Endometrial microvascular endothelial cells (primary cell): ENCODE results near the gene RASGRF2. TPM values are rescaled to one million over a fixed set of nuclear protein-coding genes. Genes with fewer than 3 reads are reported as not detected.

Experiments used
- in situ Hi-C: cut with HindIII; loops from 2 replicates; pipeline ENCODE4 v1.10.0; 2017; ENCODE audit warnings: low sequenced_read_pairs, low pct_unique_long_range_greater_than_20kb; ENCODE audit errors: inconsistent ontology term
- total RNA-seq: library from RNA; depleted of rRNA; stranded (reverse); fragments of >200 nt; gene quantifications from one replicate; pipeline ENCODE4 v1.2.3, GENCODE V29; 2015; ENCODE audit errors: inconsistent ontology term

RASGRF2 gene, protein sequence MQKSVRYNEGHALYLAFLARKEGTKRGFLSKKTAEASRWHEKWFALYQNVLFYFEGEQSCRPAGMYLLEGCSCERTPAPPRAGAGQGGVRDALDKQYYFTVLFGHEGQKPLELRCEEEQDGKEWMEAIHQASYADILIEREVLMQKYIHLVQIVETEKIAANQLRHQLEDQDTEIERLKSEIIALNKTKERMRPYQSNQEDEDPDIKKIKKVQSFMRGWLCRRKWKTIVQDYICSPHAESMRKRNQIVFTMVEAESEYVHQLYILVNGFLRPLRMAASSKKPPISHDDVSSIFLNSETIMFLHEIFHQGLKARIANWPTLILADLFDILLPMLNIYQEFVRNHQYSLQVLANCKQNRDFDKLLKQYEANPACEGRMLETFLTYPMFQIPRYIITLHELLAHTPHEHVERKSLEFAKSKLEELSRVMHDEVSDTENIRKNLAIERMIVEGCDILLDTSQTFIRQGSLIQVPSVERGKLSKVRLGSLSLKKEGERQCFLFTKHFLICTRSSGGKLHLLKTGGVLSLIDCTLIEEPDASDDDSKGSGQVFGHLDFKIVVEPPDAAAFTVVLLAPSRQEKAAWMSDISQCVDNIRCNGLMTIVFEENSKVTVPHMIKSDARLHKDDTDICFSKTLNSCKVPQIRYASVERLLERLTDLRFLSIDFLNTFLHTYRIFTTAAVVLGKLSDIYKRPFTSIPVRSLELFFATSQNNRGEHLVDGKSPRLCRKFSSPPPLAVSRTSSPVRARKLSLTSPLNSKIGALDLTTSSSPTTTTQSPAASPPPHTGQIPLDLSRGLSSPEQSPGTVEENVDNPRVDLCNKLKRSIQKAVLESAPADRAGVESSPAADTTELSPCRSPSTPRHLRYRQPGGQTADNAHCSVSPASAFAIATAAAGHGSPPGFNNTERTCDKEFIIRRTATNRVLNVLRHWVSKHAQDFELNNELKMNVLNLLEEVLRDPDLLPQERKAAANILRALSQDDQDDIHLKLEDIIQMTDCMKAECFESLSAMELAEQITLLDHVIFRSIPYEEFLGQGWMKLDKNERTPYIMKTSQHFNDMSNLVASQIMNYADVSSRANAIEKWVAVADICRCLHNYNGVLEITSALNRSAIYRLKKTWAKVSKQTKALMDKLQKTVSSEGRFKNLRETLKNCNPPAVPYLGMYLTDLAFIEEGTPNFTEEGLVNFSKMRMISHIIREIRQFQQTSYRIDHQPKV (N-terminal part only)
- 12.5 TPM for total RNA-seq

GRCh38 chr5:80959768-80960442 is at the start of gene RASGRF2:
RASGRF2 (plus strand) TSS chr5:80960363; CDS start chr5:80960739, 376 bp downstream.
- in situ Hi-C loops: no loop called here

DNA sequence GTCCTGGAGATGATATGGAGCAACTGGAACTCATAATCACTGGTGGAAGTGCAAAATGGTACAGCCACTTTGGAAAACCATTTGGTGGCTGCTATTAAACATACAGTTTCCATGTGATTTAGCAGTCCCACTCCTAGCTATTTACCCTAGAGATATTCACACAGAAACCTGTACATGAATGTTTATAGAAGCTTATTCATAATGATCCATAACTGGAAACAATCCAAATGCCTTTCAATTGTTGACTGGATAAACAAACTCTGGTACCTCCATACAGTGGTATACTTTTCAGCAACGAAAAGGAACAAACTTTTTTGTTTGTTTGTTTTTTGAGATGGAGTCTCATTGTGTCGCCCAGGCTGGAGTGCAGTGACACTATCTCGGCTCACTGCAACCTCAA is 47.7 kb upstream of the RASGRF2 start:
- in situ Hi-C loops: no loop called here

DNA sequence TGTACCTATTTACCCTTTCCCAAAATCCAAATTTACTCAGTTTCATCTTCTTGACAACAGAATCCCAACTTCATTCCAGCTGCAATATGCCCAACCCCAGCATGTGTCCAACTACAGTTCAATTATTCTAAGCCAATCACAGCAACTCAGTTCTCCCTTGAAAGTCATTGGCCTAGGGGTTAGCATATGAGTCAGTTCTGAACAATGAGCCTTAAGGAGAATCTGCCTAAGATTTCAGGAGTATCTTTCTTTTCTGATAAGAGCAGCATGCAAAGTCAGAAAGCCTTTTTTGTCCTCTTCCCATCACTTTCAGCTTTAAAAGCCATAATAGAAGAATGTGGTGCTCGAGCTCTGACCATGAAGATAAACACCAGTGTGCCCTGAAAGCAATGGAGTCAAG is 44.4 kb upstream of the RASGRF2 start:
- in situ Hi-C loops: no loop called here

- in situ Hi-C loops: no loop called here
These were observed 43.5 kb upstream of the RASGRF2 start for GRCh38 chr5:80916676-80917075.

- in situ Hi-C loops: no loop called here
These were observed 42.5 kb upstream of the RASGRF2 start for GRCh38 chr5:80917631-80918030.

- in situ Hi-C loops: no loop called here
These were observed 40.4 kb upstream of the RASGRF2 start for GRCh38 chr5:80919678-80920196.

DNA sequence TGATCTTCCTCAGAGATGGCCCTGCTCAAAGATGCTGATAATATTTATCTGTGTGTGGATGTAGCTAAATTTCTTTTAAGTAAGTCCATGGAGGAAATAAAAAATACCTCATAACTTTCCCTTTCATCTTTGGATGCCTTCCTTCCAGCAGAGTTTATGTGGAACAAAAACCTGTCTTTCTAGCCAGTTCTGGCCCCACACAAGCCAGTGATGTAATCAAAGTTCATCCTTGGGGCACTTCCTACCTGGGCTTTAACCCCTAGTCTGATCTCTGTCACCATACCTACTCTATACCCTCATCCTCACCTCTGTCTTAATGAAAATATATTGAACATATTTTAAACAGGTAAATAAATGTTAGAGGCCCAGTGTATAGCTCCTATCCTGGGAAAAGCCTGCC is 39.8 kb upstream of the RASGRF2 start:
- in situ Hi-C loops: no loop called here

- in situ Hi-C loops: no loop called here
These were observed 39.1 kb upstream of the RASGRF2 start for GRCh38 chr5:80921026-80921425.

DNA sequence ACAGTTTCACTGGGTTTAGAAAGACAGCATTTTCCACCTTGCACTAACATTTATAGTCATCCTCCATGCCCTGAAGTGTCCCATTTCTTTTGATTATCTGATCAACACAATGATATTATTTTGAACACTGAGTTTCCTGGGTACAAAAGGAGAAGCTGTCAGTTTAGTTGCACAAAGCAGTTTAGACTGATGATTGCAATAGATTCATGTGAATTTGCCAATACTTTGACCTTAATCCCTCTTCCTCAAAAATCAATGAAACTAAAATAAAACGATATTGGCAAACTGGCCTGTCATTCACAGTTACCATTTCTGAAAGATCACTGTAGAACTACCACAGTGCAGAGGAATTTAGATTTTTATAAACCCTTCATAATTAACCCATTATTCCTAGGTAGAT is 34.2 kb upstream of the RASGRF2 start:
- in situ Hi-C loops: no loop called here

GRCh38 chr5:80926536-80926935 is 33.6 kb upstream of the RASGRF2 start:
- in situ Hi-C loops: no loop called here

GRCh38 chr5:80926979-80927656 is 33.0 kb upstream of the RASGRF2 start:
- in situ Hi-C loops: no loop called here

DNA sequence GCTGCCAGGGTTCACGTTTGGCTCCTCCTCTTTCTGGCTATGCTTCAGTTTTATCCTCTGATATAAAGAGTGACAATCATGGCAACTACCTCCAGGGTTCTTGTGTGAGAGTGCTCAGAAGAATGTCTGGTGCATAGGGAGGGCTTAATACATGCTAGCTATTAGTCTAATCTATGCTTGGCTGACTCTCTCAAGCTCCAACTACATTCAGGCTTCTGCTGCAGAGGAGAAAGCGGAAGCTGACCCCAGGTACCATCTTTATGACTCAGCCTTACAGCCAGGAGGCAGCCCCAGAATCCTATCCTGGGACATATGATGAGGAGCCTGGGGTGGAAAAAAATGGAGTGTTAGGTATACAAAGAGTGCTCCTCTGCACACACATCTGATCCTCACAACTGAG is 32.1 kb upstream of the RASGRF2 start:
- in situ Hi-C loops: no loop called here

GRCh38 chr5:80930940-80931339 is 29.2 kb upstream of the RASGRF2 start:
- in situ Hi-C loops: no loop called here

- in situ Hi-C loops: no loop called here
These were observed 28.8 kb upstream of the RASGRF2 start for GRCh38 chr5:80931411-80931810.

DNA sequence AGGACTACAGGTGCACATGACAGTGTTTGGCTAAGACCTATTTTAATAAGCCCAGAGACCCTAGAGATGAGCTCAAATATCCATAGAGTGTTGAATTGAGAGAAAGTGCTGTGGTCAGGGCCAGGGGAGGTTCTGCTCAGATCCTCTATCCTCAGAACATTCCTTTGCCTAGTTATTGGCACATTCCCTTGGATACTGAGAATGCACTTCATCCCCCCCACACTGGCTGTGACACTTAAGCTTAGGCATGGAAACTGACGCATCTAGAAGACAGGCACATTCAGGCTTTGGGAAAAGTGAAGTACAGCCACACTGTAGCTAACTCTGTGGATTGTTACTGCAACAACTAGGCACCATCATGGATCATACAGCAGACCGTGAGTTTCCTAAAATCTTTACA is 27.1 kb upstream of the RASGRF2 start:
- in situ Hi-C loops: no loop called here

DNA sequence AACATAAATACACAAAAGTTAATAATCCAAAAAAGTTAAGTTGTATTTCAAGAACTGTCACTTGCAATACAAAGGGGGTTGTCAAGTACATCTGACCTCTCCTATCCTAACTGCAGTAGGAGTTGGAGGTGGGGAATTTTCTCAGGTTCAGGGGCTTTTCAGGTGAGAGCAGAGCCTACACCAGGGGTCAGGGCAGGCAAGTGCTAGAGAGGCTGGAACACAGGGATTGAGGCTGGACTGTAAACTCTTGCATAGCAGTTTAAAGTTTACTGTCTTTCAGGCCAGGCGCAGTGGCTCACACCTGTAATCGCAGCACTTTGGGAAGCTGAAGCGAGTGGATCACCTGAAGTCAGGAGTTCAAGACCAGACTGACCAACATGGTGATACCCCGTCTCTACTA is 25.4 kb upstream of the RASGRF2 start:
- in situ Hi-C loops: no loop called here

DNA sequence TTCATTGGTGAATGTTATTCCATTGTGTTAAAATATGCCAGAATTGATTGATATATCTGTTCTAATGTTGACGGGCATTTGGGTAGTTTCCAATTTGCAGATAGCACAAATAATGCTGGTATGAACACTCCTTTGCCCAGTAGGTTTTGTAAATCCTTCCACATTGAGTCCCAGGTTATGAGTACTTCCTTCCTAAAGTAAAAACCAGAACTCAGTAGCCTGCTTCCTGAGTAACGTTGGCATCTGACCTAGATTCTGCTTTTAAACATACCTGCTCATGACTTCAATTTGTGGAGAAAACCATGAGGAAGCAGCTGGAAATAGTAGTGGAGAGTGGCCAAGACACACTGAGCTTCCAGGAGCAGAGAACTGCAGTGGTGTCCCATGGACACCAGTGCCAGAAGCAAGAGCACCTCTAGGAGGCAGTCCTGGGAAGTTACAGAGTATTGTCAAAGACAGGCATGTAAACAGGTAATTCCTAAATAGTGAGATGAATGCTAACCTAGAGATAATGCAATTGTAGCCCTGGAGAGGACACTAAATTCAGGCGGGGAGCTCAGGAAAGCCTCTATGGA is 24.3 kb upstream of the RASGRF2 start:
- in situ Hi-C loops: no loop called here

- in situ Hi-C loops: no loop called here
These were observed 23.3 kb upstream of the RASGRF2 start for GRCh38 chr5:80936881-80937280.
